Left lung (tissue), 14 donors: Measurements from ENCODE around the gene MDK. TPM values are rescaled to one million over a fixed set of nuclear protein-coding genes. Genes with fewer than 3 reads are reported as not detected.

Experiments
- ATAC-seq: fragments of 200-7000 bp; cut with Tn5 transposase; one replicate; pipeline ENCODE4 v1.9.1; 2020; ENCODE audit warnings: moderate library complexity
- DNase-seq, 4 donors: peaks; one replicate each; pipeline ENCODE4 v3.0.0-alpha.2; 2013 to 2020
- H3K27ac ChIP-seq, 2 donors: fragments of 200-600 bp; sonication (generic) in 1 of 2; one replicate each; pipeline versions ENCODE4 v1.5.0 to v1.8.0; 2020 to 2021
- H3K27me3 ChIP-seq, 2 donors: fragments of 200-600 bp; sonication (generic) in 1 of 2; one replicate each; pipeline versions ENCODE4 v1.5.0 to v1.8.0; 2020 to 2021
- H3K36me3 ChIP-seq, 2 donors: fragments of 200-600 bp; sonication (generic) in 1 of 2; one replicate each; pipeline versions ENCODE4 v1.5.0 to v1.8.0; 2020 to 2021
- H3K4me1 ChIP-seq, 2 donors: fragments of 200-600 bp; one replicate each; pipeline ENCODE4 v1.8.0; 2021
- H3K4me3 ChIP-seq, 2 donors: fragments of 200-600 bp; sonication (generic) in 1 of 2; one replicate each; pipeline versions ENCODE4 v1.5.0 to v1.8.0; 2020 to 2021; ENCODE audit warnings: mild to moderate bottlenecking in 1 of 2
- H3K9me3 ChIP-seq, 2 donors: fragments of 200-600 bp; sonication (generic) in 1 of 2; one replicate each; pipeline versions ENCODE4 v1.5.0 to v1.8.0; 2020 to 2021
- CTCF ChIP-seq, 2 donors: fragments of 200-600 bp; sonication (generic) in 1 of 2; IDR thresholded peaks; one replicate each; pipeline versions ENCODE4 v1.5.0 to v1.8.0; 2021; ENCODE audit warnings: antibody characterized with exemption in 2 of 2
- intact Hi-C, 2 donors: fragments of 100-400 bp; cut with DNase I; formaldehyde crosslinking; loops; one replicate each; pipeline versions ENCODE4 v1.11.2 to v1.14.2; 2022
- long read RNA-seq, 12 donors: library from polyadenylated mRNA in 2 of 12; unstranded in 2 of 12; transcript quantifications; one replicate each; pipeline ENCODE4 v2.0.0 and lab custom pipeline, GENCODE V29; 2019 to 2026
- polyA plus RNA-seq, 6 donors: library from polyadenylated mRNA; unstranded; fragments of 120-200 nt; gene quantifications; one replicate each; pipeline ENCODE4 v1.2.1, GENCODE V29; 2013; ENCODE audit not compliant: insufficient read length in 6 of 6
- total RNA-seq, 2 donors: library from RNA; stranded (reverse); fragmentation: NEBNext Ultra II Directional; extraction: Animal tissue kit (Norgen Biotek cat#: 25700); gene quantifications; one replicate each; pipeline ENCODE4 v1.2.1, GENCODE V29; 2021
- donor health status: DM: no; HTN: yes; CAD: no.
- donor health status: DM: no; HTN: no; CAD: no.

Gene MDK, protein sequence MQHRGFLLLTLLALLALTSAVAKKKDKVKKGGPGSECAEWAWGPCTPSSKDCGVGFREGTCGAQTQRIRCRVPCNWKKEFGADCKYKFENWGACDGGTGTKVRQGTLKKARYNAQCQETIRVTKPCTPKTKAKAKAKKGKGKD
- 100 to 1,000 TPM in 1 of 2 donors, 10 to 100 TPM in 1; 15.4 to 121 TPM for total RNA-seq
- polyA plus RNA-seq, result 1,000 to 10,000 TPM in 1 of 6 donors, 100 to 1,000 TPM in 5; 772 to 1,135 (median 929) TPM
- long read RNA-seq, donor 1, transcript MDK-203 (5 exons, 828 nt), result major isoform, 633 of 1,096 reads
- long read RNA-seq, donor 1, transcript MDK-205 (5 exons, 1,166 nt), result minor isoform, 50 of 1,096 reads
- long read RNA-seq, donor 1, transcript MDK-206 (4 exons, 1,026 nt), result minor isoform, 100 of 1,096 reads
- long read RNA-seq, donor 1, transcript MDK-208 (3 exons, 775 nt), result minor isoform, 19 of 1,096 reads
- long read RNA-seq, donor 1, partial matches to known transcripts, result 247 of 1,096 reads
- long read RNA-seq, donor 1, other reads (novel, unspliced or antisense), result 22 of 1,096 reads
- long read RNA-seq, donor 2, transcript MDK-205 (5 exons, 1,166 nt), result minor isoform, 36 of 1,156 reads
- long read RNA-seq, donor 2, transcript MDK-202 (5 exons, 951 nt), result minor isoform, 21 of 1,156 reads
- long read RNA-seq, donor 2, transcript MDK-206 (4 exons, 1,026 nt), result minor isoform, 119 of 1,156 reads
- long read RNA-seq, donor 2, transcript MDK-203 (5 exons, 828 nt), result major isoform, 544 of 1,156 reads
- long read RNA-seq, donor 2, partial matches to known transcripts, result 393 of 1,156 reads
- long read RNA-seq, donor 2, other reads (novel, unspliced or antisense), result 20 of 1,156 reads
- long read RNA-seq, donor 3, transcript MDK-202 (5 exons, 951 nt), result minor isoform, 13 of 765 reads
- long read RNA-seq, donor 3, transcript MDK-206 (4 exons, 1,026 nt), result minor isoform, 83 of 765 reads
- long read RNA-seq, donor 3, transcript MDK-203 (5 exons, 828 nt), result major isoform, 501 of 765 reads
- long read RNA-seq, donor 3, transcript MDK-205 (5 exons, 1,166 nt), result minor isoform, 29 of 765 reads
- long read RNA-seq, donor 3, partial matches to known transcripts, result 105 of 765 reads
- long read RNA-seq, donor 3, other reads (novel, unspliced or antisense), result 19 of 765 reads
- long read RNA-seq, donor 4, transcript MDK-206 (4 exons, 1,026 nt), result minor isoform, 5 of 132 reads
- long read RNA-seq, donor 4, transcript MDK-203 (5 exons, 828 nt), result major isoform, 101 of 132 reads
- long read RNA-seq, donor 4, transcript MDK-205 (5 exons, 1,166 nt), result minor isoform, 12 of 132 reads
- long read RNA-seq, donor 4, partial matches to known transcripts, result 5 of 132 reads
- long read RNA-seq, donor 4, other reads (novel, unspliced or antisense), result 7 of 132 reads
- long read RNA-seq, donor 5, transcript MDK-206 (4 exons, 1,026 nt), result minor isoform, 88 of 714 reads
- long read RNA-seq, donor 5, transcript MDK-203 (5 exons, 828 nt), result major isoform, 451 of 714 reads
- long read RNA-seq, donor 5, transcript MDK-208 (3 exons, 775 nt), result minor isoform, 8 of 714 reads
- long read RNA-seq, donor 5, transcript MDK-205 (5 exons, 1,166 nt), result minor isoform, 27 of 714 reads
- long read RNA-seq, donor 5, partial matches to known transcripts, result 125 of 714 reads
- long read RNA-seq, donor 5, other reads (novel, unspliced or antisense), result 5 of 714 reads
- long read RNA-seq, donor 6, transcript MDK-206 (4 exons, 1,026 nt), result minor isoform, 56 of 706 reads
- long read RNA-seq, donor 6, transcript MDK-203 (5 exons, 828 nt), result major isoform, 454 of 706 reads
- long read RNA-seq, donor 6, transcript MDK-202 (5 exons, 951 nt), result minor isoform, 8 of 706 reads
- long read RNA-seq, donor 6, transcript MDK-205 (5 exons, 1,166 nt), result minor isoform, 26 of 706 reads
- long read RNA-seq, donor 6, partial matches to known transcripts, result 148 of 706 reads
- long read RNA-seq, donor 6, other reads (novel, unspliced or antisense), result 5 of 706 reads
- long read RNA-seq, donor 7, transcript MDK-205 (5 exons, 1,166 nt), result minor isoform, 12 of 454 reads
- long read RNA-seq, donor 7, transcript MDK-206 (4 exons, 1,026 nt), result minor isoform, 52 of 454 reads
- long read RNA-seq, donor 7, transcript MDK-208 (3 exons, 775 nt), result minor isoform, 9 of 454 reads
- long read RNA-seq, donor 7, transcript MDK-203 (5 exons, 828 nt), result major isoform, 291 of 454 reads
- long read RNA-seq, donor 7, partial matches to known transcripts, result 74 of 454 reads
- long read RNA-seq, donor 7, other reads (novel, unspliced or antisense), result 6 of 454 reads
- long read RNA-seq, donor 8, transcript MDK-208 (3 exons, 775 nt), result minor isoform, 16 of 626 reads
- long read RNA-seq, donor 8, transcript MDK-206 (4 exons, 1,026 nt), result minor isoform, 69 of 626 reads
- long read RNA-seq, donor 8, transcript MDK-205 (5 exons, 1,166 nt), result minor isoform, 26 of 626 reads
- long read RNA-seq, donor 8, transcript MDK-203 (5 exons, 828 nt), result major isoform, 414 of 626 reads
- long read RNA-seq, donor 8, partial matches to known transcripts, result 88 of 626 reads
- long read RNA-seq, donor 8, other reads (novel, unspliced or antisense), result 0 of 626 reads
- long read RNA-seq, donor 9, partial matches to known transcripts, result 0 of 1 reads
- long read RNA-seq, donor 9, other reads (novel, unspliced or antisense), result 0 of 1 reads
- long read RNA-seq, donor 10, transcript MDK-203 (5 exons, 828 nt), result major isoform, 11 of 19 reads
- long read RNA-seq, donor 10, transcript MDK-205 (5 exons, 1,166 nt), result minor isoform, 5 of 19 reads
- long read RNA-seq, donor 10, partial matches to known transcripts, result 1 of 19 reads
- long read RNA-seq, donor 10, other reads (novel, unspliced or antisense), result 0 of 19 reads
- long read RNA-seq, donor 11, transcript MDK-206 (4 exons, 1,026 nt), result minor isoform, 19 of 157 reads
- long read RNA-seq, donor 11, transcript MDK-205 (5 exons, 1,166 nt), result minor isoform, 8 of 157 reads
- long read RNA-seq, donor 11, transcript MDK-203 (5 exons, 828 nt), result major isoform, 93 of 157 reads
- long read RNA-seq, donor 11, partial matches to known transcripts, result 34 of 157 reads
- long read RNA-seq, donor 11, other reads (novel, unspliced or antisense), result 0 of 157 reads
- long read RNA-seq, donor 12, transcript MDK-206 (4 exons, 1,026 nt), result minor isoform, 70 of 637 reads
- long read RNA-seq, donor 12, transcript MDK-202 (5 exons, 951 nt), result minor isoform, 21 of 637 reads
- long read RNA-seq, donor 12, transcript MDK-203 (5 exons, 828 nt), result major isoform, 410 of 637 reads
- long read RNA-seq, donor 12, transcript MDK-205 (5 exons, 1,166 nt), result minor isoform, 25 of 637 reads
- long read RNA-seq, donor 12, partial matches to known transcripts, result 102 of 637 reads
- long read RNA-seq, donor 12, other reads (novel, unspliced or antisense), result 0 of 637 reads

- intact Hi-C loops, result no loop called here
- no peaks in the 10 kb centered on the region for H3K9me3 ChIP-seq
- DNase-seq (peak in 2 of 4 donors; percentile 77 to 85), ATAC-seq (peak; percentile 15)
- peaks cover 5 to 41% of the 10 kb centered on the region in 2 donors for H3K4me1 ChIP-seq
- H3K27ac ChIP-seq, result peak within 1 kb of the TSS; percentile 61 to 68
- peaks cover 0 to 43% of the 10 kb centered on the region in 2 donors for H3K27me3 ChIP-seq
- no peak for TF ChIP-seq CTCF (IDR thresholded peaks at IDR 0.05)
- H3K36me3 ChIP-seq, result peaks cover 0 to 27% of the 10 kb centered on the region in 2 donors
- H3K4me3 ChIP-seq, result peak within 1 kb of the TSS; percentile 67 to 70
Measured at GRCh38 chr11:46381048-46381818, at the start of gene MDK. Gene MDK (plus strand): TSS chr11:46381669. CDS start chr11:46382058, 389 bp downstream.

DNA sequence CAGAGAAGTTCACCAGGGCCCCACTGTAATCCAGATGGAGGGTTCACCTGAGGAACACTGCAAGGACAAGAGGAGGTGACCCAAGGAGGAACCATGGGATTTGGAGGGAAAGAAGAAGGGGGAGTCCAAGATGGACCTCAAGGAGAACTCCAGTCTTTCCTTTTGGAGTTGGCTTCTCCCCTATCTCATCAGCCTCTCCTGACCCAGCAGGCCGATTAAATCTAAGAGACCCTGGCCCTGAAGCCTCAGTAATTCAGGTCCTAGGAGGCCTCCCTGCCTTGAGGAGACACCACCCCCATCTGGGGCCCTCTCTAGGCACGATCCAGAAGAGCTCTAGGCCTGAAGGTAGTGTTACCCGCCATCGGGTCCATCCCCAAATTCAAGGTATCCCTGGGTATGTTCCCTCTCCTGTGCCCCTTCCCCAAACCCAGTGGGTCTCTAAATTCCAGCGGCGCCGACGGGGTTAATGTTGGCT is 49.3 kb upstream of the MDK start:
- no peaks in the 10 kb centered on the region for H3K36me3 ChIP-seq
- peaks cover 25 to 62% of the 10 kb centered on the region in 2 donors for H3K27me3 ChIP-seq
- H3K4me3 ChIP-seq, result peak overlapping the region in 1 of 2 donors; percentile 36
- no peak for ATAC-seq
- no peaks in the 10 kb centered on the region for H3K9me3 ChIP-seq
- no peak overlapping the region for H3K27ac ChIP-seq
- H3K4me1 ChIP-seq, result peaks cover 8 to 53% of the 10 kb centered on the region in 2 donors
- no peak for DNase-seq
- intact Hi-C loops, result no loop called here
- TF ChIP-seq CTCF (IDR thresholded peaks at IDR 0.05), result no peak
